ENCODE data around the gene REXO4.

The REXO4 gene

GRCh38 chr9:133417541-133418461, at the start of gene REXO4:
Gene REXO4, minus strand, starts transcription at chr9:133418010. Its CDS starts 166 bp downstream, at chr9:133417844.
- Histone ChIP-seq H3K27me3 (ENCODE audit: insufficient read depth, low read length, poor library complexity, severe bottlenecking) (no peaks in the 10 kb centered on the region), H3K4me1 (ENCODE audit: insufficient read depth, low read length, poor library complexity, severe bottlenecking) (peaks cover 46% of the 10 kb centered on the region), H3K9me3 (ENCODE audit: insufficient read depth, low read depth, low read length) (no peaks in the 10 kb centered on the region), H4K20me1 (ENCODE audit: insufficient read depth, low read length, poor library complexity, severe bottlenecking) (peaks cover 21% of the 10 kb centered on the region), H3K36me3 (ENCODE audit: insufficient read depth, low read length) (peaks cover 8% of the 10 kb centered on the region; the same call in 1 of the 2 replicates), H2AFZ (ENCODE audit: low read length) (peak within 1 kb of the TSS; percentile 98), H3K9me2 (replicated peaks; ENCODE audit: low read depth, low read length) (no peaks in the 10 kb centered on the region), H3K9ac (ENCODE audit: low read depth, low read length, poor library complexity, severe bottlenecking) (peak within 1 kb of the TSS; percentile 89), H3K4me2 (ENCODE audit: low read depth, low read length, poor library complexity, severe bottlenecking) (peak within 1 kb of the TSS; percentile 99), H3F3A (ENCODE audit: low read depth) (no peaks in the 10 kb centered on the region), H3K4me3 (ENCODE audit: low read length, poor library complexity, severe bottlenecking) (peak within 1 kb of the TSS; percentile 95), H3K79me2 (ENCODE audit: insufficient read depth, low read length) (peaks cover 52% of the 10 kb centered on the region)
- TF ChIP-seq, protein P1, sequence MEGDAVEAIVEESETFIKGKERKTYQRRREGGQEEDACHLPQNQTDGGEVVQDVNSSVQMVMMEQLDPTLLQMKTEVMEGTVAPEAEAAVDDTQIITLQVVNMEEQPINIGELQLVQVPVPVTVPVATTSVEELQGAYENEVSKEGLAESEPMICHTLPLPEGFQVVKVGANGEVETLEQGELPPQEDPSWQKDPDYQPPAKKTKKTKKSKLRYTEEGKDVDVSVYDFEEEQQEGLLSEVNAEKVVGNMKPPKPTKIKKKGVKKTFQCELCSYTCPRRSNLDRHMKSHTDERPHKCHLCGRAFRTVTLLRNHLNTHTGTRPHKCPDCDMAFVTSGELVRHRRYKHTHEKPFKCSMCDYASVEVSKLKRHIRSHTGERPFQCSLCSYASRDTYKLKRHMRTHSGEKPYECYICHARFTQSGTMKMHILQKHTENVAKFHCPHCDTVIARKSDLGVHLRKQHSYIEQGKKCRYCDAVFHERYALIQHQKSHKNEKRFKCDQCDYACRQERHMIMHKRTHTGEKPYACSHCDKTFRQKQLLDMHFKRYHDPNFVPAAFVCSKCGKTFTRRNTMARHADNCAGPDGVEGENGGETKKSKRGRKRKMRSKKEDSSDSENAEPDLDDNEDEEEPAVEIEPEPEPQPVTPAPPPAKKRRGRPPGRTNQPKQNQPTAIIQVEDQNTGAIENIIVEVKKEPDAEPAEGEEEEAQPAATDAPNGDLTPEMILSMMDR (conservative IDR thresholded peaks at IDR 0.05; ENCODE audit: low read length): no peak
- no peak for TF ChIP-seq EZH2phosphoT487 (IDR thresholded peaks at IDR 0.05; ENCODE audit: borderline replicate concordance)

- peaks cover 6% of the 10 kb centered on the region for H3K4me1 ChIP-seq (ENCODE audit: insufficient read depth, low read length, poor library complexity, severe bottlenecking)
- no peak overlapping the region for H3K4me2 ChIP-seq (ENCODE audit: low read depth, low read length, poor library complexity, severe bottlenecking)
- H3F3A ChIP-seq (ENCODE audit: low read depth): no peaks in the 10 kb centered on the region; the same call in 1 of the 2 replicates
- no peak overlapping the region for H3K4me3 ChIP-seq (ENCODE audit: low read length, poor library complexity, severe bottlenecking)
- TF ChIP-seq, protein P1 (conservative IDR thresholded peaks at IDR 0.05; ENCODE audit: low read length): no peak
- no peak for TF ChIP-seq EZH2phosphoT487 (IDR thresholded peaks at IDR 0.05; ENCODE audit: borderline replicate concordance)
- no peaks in the 10 kb centered on the region for H3K9me3 ChIP-seq (ENCODE audit: insufficient read depth, low read depth, low read length)
- H3K36me3 ChIP-seq (ENCODE audit: insufficient read depth, low read length): peaks cover 5% of the 10 kb centered on the region; the same call in 1 of the 2 replicates
- H3K27me3 ChIP-seq (ENCODE audit: insufficient read depth, low read length, poor library complexity, severe bottlenecking): no peaks in the 10 kb centered on the region
- peaks cover 10% of the 10 kb centered on the region for H4K20me1 ChIP-seq (ENCODE audit: insufficient read depth, low read length, poor library complexity, severe bottlenecking)
- no peaks in the 10 kb centered on the region for H3K9me2 ChIP-seq (replicated peaks; ENCODE audit: low read depth, low read length)
- H3K79me2 ChIP-seq (ENCODE audit: insufficient read depth, low read length): peaks cover 9% of the 10 kb centered on the region; the same call in 1 of the 2 replicates
- H2AFZ ChIP-seq (ENCODE audit: low read length): no peak overlapping the region
- no peak overlapping the region for H3K9ac ChIP-seq (ENCODE audit: low read depth, low read length, poor library complexity, severe bottlenecking)
Observed at GRCh38 chr9:133467101-133467500, 49.3 kb upstream of the REXO4 start.

GRCh38 chr9:133465984-133466383, 48.2 kb upstream of the REXO4 start:
- no peaks in the 10 kb centered on the region; the same call in 1 of the 2 replicates for H3F3A ChIP-seq (ENCODE audit: low read depth)
- peaks cover 5% of the 10 kb centered on the region; the same call in 1 of the 2 replicates for H3K36me3 ChIP-seq (ENCODE audit: insufficient read depth, low read length)
- no peaks in the 10 kb centered on the region for H3K27me3 ChIP-seq (ENCODE audit: insufficient read depth, low read length, poor library complexity, severe bottlenecking)
- TF ChIP-seq, protein P1 (conservative IDR thresholded peaks at IDR 0.05; ENCODE audit: low read length): no peak
- TF ChIP-seq EZH2phosphoT487 (IDR thresholded peaks at IDR 0.05; ENCODE audit: borderline replicate concordance): no peak
- no peaks in the 10 kb centered on the region for H3K9me3 ChIP-seq (ENCODE audit: insufficient read depth, low read depth, low read length)
- no peaks in the 10 kb centered on the region for H3K9me2 ChIP-seq (replicated peaks; ENCODE audit: low read depth, low read length)
- H4K20me1 ChIP-seq (ENCODE audit: insufficient read depth, low read length, poor library complexity, severe bottlenecking): peaks cover 16% of the 10 kb centered on the region
- H3K4me3 ChIP-seq (ENCODE audit: low read length, poor library complexity, severe bottlenecking): no peak overlapping the region
- H2AFZ ChIP-seq (ENCODE audit: low read length): no peak overlapping the region
- peaks cover 21% of the 10 kb centered on the region; the same call in 1 of the 2 replicates for H3K79me2 ChIP-seq (ENCODE audit: insufficient read depth, low read length)
- H3K4me2 ChIP-seq (ENCODE audit: low read depth, low read length, poor library complexity, severe bottlenecking): no peak overlapping the region
- no peak overlapping the region for H3K9ac ChIP-seq (ENCODE audit: low read depth, low read length, poor library complexity, severe bottlenecking)
- peaks cover 17% of the 10 kb centered on the region for H3K4me1 ChIP-seq (ENCODE audit: insufficient read depth, low read length, poor library complexity, severe bottlenecking)
